GM23338 (cell line): Measurements from ENCODE around the gene CELSR1. TPM values are rescaled to one million over a fixed set of nuclear protein-coding genes. Genes with fewer than 3 reads are reported as not detected.

Experiments used
- ATAC-seq: fragments of 200-7000 bp; cut with Tn5 transposase; 3 replicates; pipeline ENCODE4 v1.9.1; 2020
- DNase-seq: peaks from one replicate; pipeline ENCODE4 v3.0.0-alpha.2; 2015; ENCODE audit warnings: low spot score
- H2AFZ ChIP-seq: fragments of 200-600 bp; sonication (generic); 2 replicates; pipeline ENCODE4 v1.8.0; 2016; ENCODE audit warnings: antibody characterized with exemption, mild to moderate bottlenecking, moderate library complexity
- H3F3A ChIP-seq: fragments of 200-600 bp; sonication (generic); replicated peaks from 2 replicates; pipeline ENCODE4 v1.8.0; 2017; ENCODE audit warnings: antibody characterized with exemption, mixed run types, low read depth
- H3K27ac ChIP-seq: fragments of 200-600 bp; sonication (generic); 2 replicates; pipeline ENCODE4 v1.6.1; 2016; ENCODE audit warnings: low read depth
- H3K27me3 ChIP-seq: fragments of 200-600 bp; sonication (generic); 2 replicates; pipeline ENCODE4 v1.8.0; 2016; ENCODE audit warnings: mild to moderate bottlenecking, mixed run types, moderate library complexity; ENCODE audit not compliant: insufficient read depth
- H3K36me3 ChIP-seq: fragments of 200-600 bp; sonication (generic); 2 replicates; pipeline ENCODE4 v1.8.0; 2016; ENCODE audit warnings: mild to moderate bottlenecking; ENCODE audit not compliant: insufficient read depth
- H3K4me1 ChIP-seq: fragments of 200-600 bp; sonication (generic); 2 replicates; pipeline ENCODE4 v1.8.0; 2016; ENCODE audit warnings: mild to moderate bottlenecking, moderate library complexity; ENCODE audit not compliant: insufficient read depth
- H3K4me2 ChIP-seq: fragments of 200-600 bp; sonication (generic); 2 replicates; pipeline ENCODE4 v1.7.1; 2017; ENCODE audit warnings: mixed run types
- H3K4me3 ChIP-seq: fragments of 200-600 bp; sonication (generic); 2 replicates; pipeline ENCODE4 v1.6.1; 2016; ENCODE audit warnings: mixed run types
- H3K79me2 ChIP-seq: fragments of 200-600 bp; sonication (generic); replicated peaks from 2 replicates; pipeline ENCODE4 v1.8.0; 2017; ENCODE audit warnings: mild to moderate bottlenecking; ENCODE audit not compliant: insufficient read depth
- H3K9me2 ChIP-seq: fragments of 200-600 bp; sonication (generic); 2 replicates; pipeline ENCODE4 v1.8.0; 2017; ENCODE audit not compliant: insufficient read depth
- H4K20me1 ChIP-seq: fragments of 200-600 bp; sonication (generic); replicated peaks from 2 replicates; pipeline ENCODE4 v1.8.0; 2017; ENCODE audit warnings: mild to moderate bottlenecking; ENCODE audit not compliant: insufficient read depth
- H3K27ac Mint-ChIP-seq: 2 replicates; pipeline ENCODE4 v1.8.0; 2020; ENCODE audit warnings: inconsistent platforms, mild to moderate bottlenecking, moderate library complexity, mixed read lengths
- H3K27me3 Mint-ChIP-seq: 3 replicates; pipeline ENCODE4 v1.8.0; 2022; ENCODE audit warnings: low read depth, mild to moderate bottlenecking, moderate library complexity, mixed read lengths, inconsistent platforms; ENCODE audit not compliant: insufficient read depth, poor library complexity
- H3K36me3 Mint-ChIP-seq: 3 replicates; pipeline ENCODE4 v1.8.0; 2021; ENCODE audit warnings: low read depth, mild to moderate bottlenecking, inconsistent platforms, moderate library complexity, mixed read lengths
- H3K4me1 Mint-ChIP-seq: 3 replicates; pipeline ENCODE4 v1.8.0; 2020; ENCODE audit warnings: mild to moderate bottlenecking, inconsistent platforms, mixed read lengths
- H3K4me3 Mint-ChIP-seq: 3 replicates; pipeline ENCODE4 v1.8.0; 2021; ENCODE audit warnings: moderate library complexity, mild to moderate bottlenecking, inconsistent platforms, mixed read lengths
- H3K9me3 Mint-ChIP-seq: 3 replicates; pipeline ENCODE4 v1.8.0; 2020; ENCODE audit warnings: moderate library complexity, mild to moderate bottlenecking, inconsistent platforms, mixed read lengths
- EZH2 ChIP-seq: fragments of 200-600 bp; sonication (generic); IDR thresholded peaks from one replicate; pipeline ENCODE4 v1.8.0; 2017; ENCODE audit warnings: antibody characterized with exemption, mild to moderate bottlenecking, low read depth; ENCODE audit not compliant: unreplicated experiment
- EZH2phosphoT487 ChIP-seq: fragments of 200-600 bp; sonication (generic); IDR thresholded peaks from one replicate; pipeline ENCODE4 v1.8.1; 2018; ENCODE audit warnings: antibody characterized with exemption; ENCODE audit not compliant: unreplicated experiment
- NANOG ChIP-seq: IDR thresholded peaks from 2 replicates; pipeline ENCODE4 v1.6.1; 2016; ENCODE audit warnings: antibody characterized with exemption, borderline replicate concordance
- POLR2AphosphoS5 ChIP-seq: IDR thresholded peaks from 2 replicates; pipeline ENCODE4 v1.6.1; 2016; ENCODE audit warnings: antibody characterized with exemption, low read depth
- polyA plus RNA-seq: library from polyadenylated mRNA; unstranded; fragments of >200 nt; fragmentation: Nextera tagmentation; extraction: Ambion mirVana; gene quantifications from 2 replicates; pipeline ENCODE4 v1.2.1, GENCODE V29; 2016
- total RNA-seq: library from RNA; depleted of rRNA; stranded (reverse); fragments of >200 nt; shearing (Covaris generic); gene quantifications from 2 replicates; pipeline ENCODE4 v1.2.3, GENCODE V29; 2014
- TF ChIP-seq, protein P1 (sequence below): IDR thresholded peaks from one replicate; pipeline ENCODE4 v1.6.1; 2018; ENCODE audit warnings: antibody characterized with exemption; ENCODE audit not compliant: unreplicated experiment
- TF ChIP-seq, protein P2 (sequence below): fragments of 250-450 bp; sonication (Bioruptor Pico); IDR thresholded peaks from 2 replicates; pipeline ENCODE4 v1.5.0; 2020; ENCODE audit warnings: mild to moderate bottlenecking, moderate library complexity
- TF ChIP-seq, protein P3 (sequence below), 2 experiments: fragments of 200-600 bp in 1 of 2; sonication (generic) in 1 of 2; conservative IDR thresholded peaks; 2 replicates each; pipeline versions ENCODE4 v1.5.1 to v1.6.1; 2016 to 2017; ENCODE audit warnings: antibody characterized with exemption in 2 of 2, low read depth in 2 of 2, mild to moderate bottlenecking in 2 of 2, moderate library complexity in 1 of 2

CELSR1 gene
- total and polyA plus RNA-seq, 2 experiments from 2014 or later = 4.8 to 20.4 TPM

DNA sequence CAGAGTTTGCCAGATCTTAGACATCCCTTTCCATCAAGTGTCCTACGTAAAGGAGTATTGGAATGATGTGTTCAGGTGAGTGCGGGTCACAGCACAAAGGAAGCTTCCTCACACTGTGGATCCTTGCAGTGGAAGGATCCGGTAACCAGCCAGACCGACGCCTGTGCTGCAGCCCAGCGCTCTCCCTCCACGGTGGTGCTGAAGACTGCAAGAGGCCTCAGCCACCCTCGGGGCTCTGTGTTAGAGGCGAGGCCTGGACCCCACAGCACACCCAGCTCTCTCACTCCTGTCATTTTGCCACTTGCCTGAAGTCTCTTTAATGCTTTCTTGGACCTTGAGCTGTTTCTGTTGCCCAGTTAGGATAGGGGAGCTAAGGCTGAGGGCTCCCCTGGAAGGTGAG, 199.6 kb downstream of the CELSR1 start (continued):
- TF ChIP-seq, protein P1, sequence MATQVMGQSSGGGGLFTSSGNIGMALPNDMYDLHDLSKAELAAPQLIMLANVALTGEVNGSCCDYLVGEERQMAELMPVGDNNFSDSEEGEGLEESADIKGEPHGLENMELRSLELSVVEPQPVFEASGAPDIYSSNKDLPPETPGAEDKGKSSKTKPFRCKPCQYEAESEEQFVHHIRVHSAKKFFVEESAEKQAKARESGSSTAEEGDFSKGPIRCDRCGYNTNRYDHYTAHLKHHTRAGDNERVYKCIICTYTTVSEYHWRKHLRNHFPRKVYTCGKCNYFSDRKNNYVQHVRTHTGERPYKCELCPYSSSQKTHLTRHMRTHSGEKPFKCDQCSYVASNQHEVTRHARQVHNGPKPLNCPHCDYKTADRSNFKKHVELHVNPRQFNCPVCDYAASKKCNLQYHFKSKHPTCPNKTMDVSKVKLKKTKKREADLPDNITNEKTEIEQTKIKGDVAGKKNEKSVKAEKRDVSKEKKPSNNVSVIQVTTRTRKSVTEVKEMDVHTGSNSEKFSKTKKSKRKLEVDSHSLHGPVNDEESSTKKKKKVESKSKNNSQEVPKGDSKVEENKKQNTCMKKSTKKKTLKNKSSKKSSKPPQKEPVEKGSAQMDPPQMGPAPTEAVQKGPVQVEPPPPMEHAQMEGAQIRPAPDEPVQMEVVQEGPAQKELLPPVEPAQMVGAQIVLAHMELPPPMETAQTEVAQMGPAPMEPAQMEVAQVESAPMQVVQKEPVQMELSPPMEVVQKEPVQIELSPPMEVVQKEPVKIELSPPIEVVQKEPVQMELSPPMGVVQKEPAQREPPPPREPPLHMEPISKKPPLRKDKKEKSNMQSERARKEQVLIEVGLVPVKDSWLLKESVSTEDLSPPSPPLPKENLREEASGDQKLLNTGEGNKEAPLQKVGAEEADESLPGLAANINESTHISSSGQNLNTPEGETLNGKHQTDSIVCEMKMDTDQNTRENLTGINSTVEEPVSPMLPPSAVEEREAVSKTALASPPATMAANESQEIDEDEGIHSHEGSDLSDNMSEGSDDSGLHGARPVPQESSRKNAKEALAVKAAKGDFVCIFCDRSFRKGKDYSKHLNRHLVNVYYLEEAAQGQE = no peak
- TF ChIP-seq EZH2 = no peak

DNA sequence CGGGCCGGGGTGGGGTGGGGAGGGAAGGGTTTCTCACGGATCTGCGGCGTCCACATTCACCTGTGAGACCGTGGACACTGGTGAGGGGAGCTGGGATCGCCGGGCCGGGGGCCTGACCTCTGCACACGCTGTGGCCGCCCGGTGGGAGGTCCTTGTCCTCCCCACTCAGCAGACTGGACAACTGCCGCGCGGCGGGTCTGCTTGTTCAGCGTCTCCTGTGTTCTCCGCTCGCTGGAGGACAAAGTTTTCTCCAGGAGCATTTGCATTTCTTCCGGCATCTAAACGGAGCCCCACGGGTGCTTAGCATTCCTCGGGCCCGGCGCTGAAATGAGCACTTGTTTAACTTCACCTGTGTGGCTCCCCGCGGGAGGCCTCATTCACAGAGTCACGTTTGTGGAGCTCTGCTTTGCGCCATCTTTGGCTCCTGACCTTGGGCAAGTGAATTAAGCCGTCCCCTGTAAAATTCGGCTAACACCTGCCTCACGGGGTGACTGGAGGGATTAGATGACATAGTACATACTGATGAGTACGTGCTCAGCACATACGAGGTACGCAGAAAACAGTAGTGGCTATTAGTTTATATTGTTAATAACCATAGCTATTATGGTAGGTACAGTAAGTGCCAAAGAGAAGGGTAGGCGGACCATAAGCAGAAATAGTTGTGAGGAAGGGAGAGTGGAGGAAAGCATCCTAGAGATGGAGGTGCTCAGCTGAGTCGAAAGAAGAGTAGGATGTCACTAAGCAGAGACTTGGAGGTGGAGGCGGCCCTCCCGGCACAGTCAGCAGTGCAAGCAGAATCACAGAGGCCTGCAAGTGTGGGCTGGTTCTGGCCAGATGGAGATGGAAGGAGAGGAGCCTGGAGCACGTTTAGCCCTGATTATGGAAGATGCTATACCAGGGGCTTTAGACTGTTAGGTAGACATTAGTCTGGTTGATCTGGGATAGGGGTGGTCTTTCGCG, 201.0 kb downstream of the CELSR1 start:
- DNase-seq = peak; percentile 41
- H3K36me3 ChIP-seq = peaks cover 23% of the 10 kb centered on the region; the same call in 1 of the 2 replicates
- peak overlapping the region; percentile 97 for H3K4me3 Mint-ChIP-seq
- H3K27ac Mint-ChIP-seq = peak overlapping the region; percentile 91
- peaks cover 42% of the 10 kb centered on the region for H3K79me2 ChIP-seq
- H3K4me1 ChIP-seq = peaks cover 4% of the 10 kb centered on the region
- H4K20me1 ChIP-seq = peaks cover 16% of the 10 kb centered on the region
- ATAC-seq = peak; percentile 7; the same call in 2 of the 3 replicates
- H3K27me3 ChIP-seq = no peaks in the 10 kb centered on the region
- H3K4me1 Mint-ChIP-seq = peaks cover 17% of the 10 kb centered on the region
- H3K9me3 Mint-ChIP-seq = no peaks in the 10 kb centered on the region
- peaks cover 13% of the 10 kb centered on the region for H3K27me3 Mint-ChIP-seq
- H3K36me3 Mint-ChIP-seq = peaks cover 50% of the 10 kb centered on the region
- H3K9me2 ChIP-seq = no peaks in the 10 kb centered on the region
- H3K4me3 ChIP-seq = peak overlapping the region; percentile 91
- H2AFZ ChIP-seq = peak overlapping the region; percentile 84; the same call in 1 of the 2 replicates
- peak overlapping the region; percentile 91 for H3K4me2 ChIP-seq
- H3K27ac ChIP-seq = no peak overlapping the region; the same call in 1 of the 2 replicates
- H3F3A ChIP-seq = no peaks in the 10 kb centered on the region
- TF ChIP-seq, protein P1 = no peak
- TF ChIP-seq POLR2AphosphoS5 (no peak), EZH2phosphoT487 (no peak), NANOG (no peak)
- TF ChIP-seq, protein P2, sequence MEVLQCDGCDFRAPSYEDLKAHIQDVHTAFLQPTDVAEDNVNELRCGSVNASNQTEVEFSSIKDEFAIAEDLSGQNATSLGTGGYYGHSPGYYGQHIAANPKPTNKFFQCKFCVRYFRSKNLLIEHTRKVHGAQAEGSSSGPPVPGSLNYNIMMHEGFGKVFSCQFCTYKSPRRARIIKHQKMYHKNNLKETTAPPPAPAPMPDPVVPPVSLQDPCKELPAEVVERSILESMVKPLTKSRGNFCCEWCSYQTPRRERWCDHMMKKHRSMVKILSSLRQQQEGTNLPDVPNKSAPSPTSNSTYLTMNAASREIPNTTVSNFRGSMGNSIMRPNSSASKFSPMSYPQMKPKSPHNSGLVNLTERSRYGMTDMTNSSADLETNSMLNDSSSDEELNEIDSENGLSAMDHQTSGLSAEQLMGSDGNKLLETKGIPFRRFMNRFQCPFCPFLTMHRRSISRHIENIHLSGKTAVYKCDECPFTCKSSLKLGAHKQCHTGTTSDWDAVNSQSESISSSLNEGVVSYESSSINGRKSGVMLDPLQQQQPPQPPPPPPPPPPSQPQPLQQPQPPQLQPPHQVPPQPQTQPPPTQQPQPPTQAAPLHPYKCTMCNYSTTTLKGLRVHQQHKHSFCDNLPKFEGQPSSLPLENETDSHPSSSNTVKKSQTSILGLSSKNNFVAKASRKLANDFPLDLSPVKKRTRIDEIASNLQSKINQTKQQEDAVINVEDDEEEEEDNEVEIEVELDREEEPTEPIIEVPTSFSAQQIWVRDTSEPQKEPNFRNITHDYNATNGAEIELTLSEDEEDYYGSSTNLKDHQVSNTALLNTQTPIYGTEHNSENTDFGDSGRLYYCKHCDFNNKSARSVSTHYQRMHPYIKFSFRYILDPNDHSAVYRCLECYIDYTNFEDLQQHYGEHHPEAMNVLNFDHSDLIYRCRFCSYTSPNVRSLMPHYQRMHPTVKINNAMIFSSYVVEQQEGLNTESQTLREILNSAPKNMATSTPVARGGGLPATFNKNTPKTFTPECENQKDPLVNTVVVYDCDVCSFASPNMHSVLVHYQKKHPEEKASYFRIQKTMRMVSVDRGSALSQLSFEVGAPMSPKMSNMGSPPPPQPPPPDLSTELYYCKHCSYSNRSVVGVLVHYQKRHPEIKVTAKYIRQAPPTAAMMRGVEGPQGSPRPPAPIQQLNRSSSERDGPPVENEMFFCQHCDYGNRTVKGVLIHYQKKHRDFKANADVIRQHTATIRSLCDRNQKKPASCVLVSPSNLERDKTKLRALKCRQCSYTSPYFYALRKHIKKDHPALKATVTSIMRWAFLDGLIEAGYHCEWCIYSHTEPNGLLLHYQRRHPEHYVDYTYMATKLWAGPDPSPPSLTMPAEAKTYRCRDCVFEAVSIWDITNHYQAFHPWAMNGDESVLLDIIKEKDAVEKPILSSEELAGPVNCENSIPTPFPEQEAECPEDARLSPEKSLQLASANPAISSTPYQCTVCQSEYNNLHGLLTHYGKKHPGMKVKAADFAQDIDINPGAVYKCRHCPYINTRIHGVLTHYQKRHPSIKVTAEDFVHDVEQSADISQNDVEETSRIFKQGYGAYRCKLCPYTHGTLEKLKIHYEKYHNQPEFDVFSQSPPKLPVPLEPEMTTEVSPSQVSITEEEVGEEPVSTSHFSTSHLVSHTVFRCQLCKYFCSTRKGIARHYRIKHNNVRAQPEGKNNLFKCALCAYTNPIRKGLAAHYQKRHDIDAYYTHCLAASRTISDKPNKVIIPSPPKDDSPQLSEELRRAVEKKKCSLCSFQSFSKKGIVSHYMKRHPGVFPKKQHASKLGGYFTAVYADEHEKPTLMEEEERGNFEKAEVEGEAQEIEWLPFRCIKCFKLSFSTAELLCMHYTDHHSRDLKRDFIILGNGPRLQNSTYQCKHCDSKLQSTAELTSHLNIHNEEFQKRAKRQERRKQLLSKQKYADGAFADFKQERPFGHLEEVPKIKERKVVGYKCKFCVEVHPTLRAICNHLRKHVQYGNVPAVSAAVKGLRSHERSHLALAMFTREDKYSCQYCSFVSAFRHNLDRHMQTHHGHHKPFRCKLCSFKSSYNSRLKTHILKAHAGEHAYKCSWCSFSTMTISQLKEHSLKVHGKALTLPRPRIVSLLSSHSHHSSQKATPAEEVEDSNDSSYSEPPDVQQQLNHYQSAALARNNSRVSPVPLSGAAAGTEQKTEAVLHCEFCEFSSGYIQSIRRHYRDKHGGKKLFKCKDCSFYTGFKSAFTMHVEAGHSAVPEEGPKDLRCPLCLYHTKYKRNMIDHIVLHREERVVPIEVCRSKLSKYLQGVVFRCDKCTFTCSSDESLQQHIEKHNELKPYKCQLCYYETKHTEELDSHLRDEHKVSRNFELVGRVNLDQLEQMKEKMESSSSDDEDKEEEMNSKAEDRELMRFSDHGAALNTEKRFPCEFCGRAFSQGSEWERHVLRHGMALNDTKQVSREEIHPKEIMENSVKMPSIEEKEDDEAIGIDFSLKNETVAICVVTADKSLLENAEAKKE (CRISPR knock-in tag) = no peak
- TF ChIP-seq, protein P3, sequence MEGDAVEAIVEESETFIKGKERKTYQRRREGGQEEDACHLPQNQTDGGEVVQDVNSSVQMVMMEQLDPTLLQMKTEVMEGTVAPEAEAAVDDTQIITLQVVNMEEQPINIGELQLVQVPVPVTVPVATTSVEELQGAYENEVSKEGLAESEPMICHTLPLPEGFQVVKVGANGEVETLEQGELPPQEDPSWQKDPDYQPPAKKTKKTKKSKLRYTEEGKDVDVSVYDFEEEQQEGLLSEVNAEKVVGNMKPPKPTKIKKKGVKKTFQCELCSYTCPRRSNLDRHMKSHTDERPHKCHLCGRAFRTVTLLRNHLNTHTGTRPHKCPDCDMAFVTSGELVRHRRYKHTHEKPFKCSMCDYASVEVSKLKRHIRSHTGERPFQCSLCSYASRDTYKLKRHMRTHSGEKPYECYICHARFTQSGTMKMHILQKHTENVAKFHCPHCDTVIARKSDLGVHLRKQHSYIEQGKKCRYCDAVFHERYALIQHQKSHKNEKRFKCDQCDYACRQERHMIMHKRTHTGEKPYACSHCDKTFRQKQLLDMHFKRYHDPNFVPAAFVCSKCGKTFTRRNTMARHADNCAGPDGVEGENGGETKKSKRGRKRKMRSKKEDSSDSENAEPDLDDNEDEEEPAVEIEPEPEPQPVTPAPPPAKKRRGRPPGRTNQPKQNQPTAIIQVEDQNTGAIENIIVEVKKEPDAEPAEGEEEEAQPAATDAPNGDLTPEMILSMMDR (conservative IDR thresholded peaks at IDR 0.05; ENCODE audit: low read depth in 2 of 2) = no peak
